H9 (cell line): ENCODE data around the gene TSPAN5. TPM values are rescaled to one million over a fixed set of nuclear protein-coding genes. Genes with fewer than 3 reads are reported as not detected.

Experiments used
- DNase-seq: peaks from one replicate; pipeline ENCODE4 v3.0.0-alpha.2; 2017
- H2AFZ ChIP-seq: one replicate; pipeline ENCODE4 v1.6.1; 2013; ENCODE audit warnings: mild to moderate bottlenecking, low read length, control low read depth, moderate library complexity
- H2AK5ac ChIP-seq: 2 replicates; pipeline ENCODE4 v1.6.1; 2013; ENCODE audit warnings: low read length, control low read depth, mixed read lengths; ENCODE audit not compliant: insufficient read length
- H2BK120ac ChIP-seq: one replicate; pipeline ENCODE4 v1.6.1; 2013; ENCODE audit warnings: low read depth, mild to moderate bottlenecking, low read length, control low read depth, inconsistent platforms; ENCODE audit not compliant: poor library complexity, severe bottlenecking
- H2BK12ac ChIP-seq: 2 replicates; pipeline ENCODE4 v1.6.1; 2013; ENCODE audit warnings: low read length, control low read depth, mixed read lengths, low read depth; ENCODE audit not compliant: insufficient read length
- H2BK15ac ChIP-seq: 2 replicates; pipeline ENCODE4 v1.6.1; 2013; ENCODE audit warnings: low read depth, low read length, control low read depth
- H2BK20ac ChIP-seq: one replicate; pipeline ENCODE4 v1.6.1; 2013; ENCODE audit warnings: low read depth, mild to moderate bottlenecking, low read length, control low read depth, inconsistent platforms; ENCODE audit not compliant: poor library complexity, severe bottlenecking
- H2BK5ac ChIP-seq: 2 replicates; pipeline ENCODE4 v1.6.1; 2013; ENCODE audit warnings: low read length, control low read depth, mixed read lengths; ENCODE audit not compliant: insufficient read length
- H3K14ac ChIP-seq: 2 replicates; pipeline ENCODE4 v1.6.1; 2013; ENCODE audit warnings: low read length, control low read depth; ENCODE audit not compliant: insufficient read depth
- H3K18ac ChIP-seq: 2 replicates; pipeline ENCODE4 v1.6.1; 2013; ENCODE audit warnings: low read depth, mild to moderate bottlenecking, mixed read lengths, low read length, control low read depth; ENCODE audit not compliant: insufficient read length
- H3K23ac ChIP-seq: 2 replicates; pipeline ENCODE4 v1.6.1; 2013; ENCODE audit warnings: low read length, control low read depth, mixed read lengths, low read depth; ENCODE audit not compliant: insufficient read length
- H3K23me2 ChIP-seq: 2 replicates; pipeline ENCODE4 v1.6.1; 2013; ENCODE audit warnings: low read depth, mild to moderate bottlenecking, mixed read lengths, low read length, control low read depth; ENCODE audit not compliant: insufficient read length, poor library complexity, severe bottlenecking
- H3K27ac ChIP-seq: 2 replicates; pipeline ENCODE4 v1.5.1; 2013; ENCODE audit warnings: low read length, control low read depth, mixed read lengths, low read depth; ENCODE audit not compliant: insufficient read length
- H3K27me3 ChIP-seq: 2 replicates; pipeline ENCODE4 v1.6.1; 2013; ENCODE audit warnings: low read length, control low read depth, inconsistent platforms; ENCODE audit not compliant: insufficient read depth
- H3K4ac ChIP-seq: 2 replicates; pipeline ENCODE4 v1.6.1; 2013; ENCODE audit warnings: low read depth, mild to moderate bottlenecking, control low read depth, inconsistent platforms, low read length, moderate library complexity
- H3K4me1 ChIP-seq: 2 replicates; pipeline ENCODE4 v1.6.1; 2013; ENCODE audit warnings: low read length, control low read depth, inconsistent platforms; ENCODE audit not compliant: insufficient read depth
- H3K4me2 ChIP-seq: 2 replicates; pipeline ENCODE4 v1.6.1; 2013; ENCODE audit warnings: low read length, control low read depth, mixed read lengths; ENCODE audit not compliant: insufficient read length, insufficient read depth
- H3K56ac ChIP-seq: 2 replicates; pipeline ENCODE4 v1.6.1; 2013; ENCODE audit warnings: low read depth, mild to moderate bottlenecking, mixed read lengths, low read length, control low read depth; ENCODE audit not compliant: insufficient read length
- H3K79me1 ChIP-seq: 2 replicates; pipeline ENCODE4 v1.6.1; 2013; ENCODE audit warnings: low read depth, mild to moderate bottlenecking, moderate library complexity, low read length, control low read depth, inconsistent platforms; ENCODE audit not compliant: insufficient read depth, poor library complexity, severe bottlenecking
- H3K79me2 ChIP-seq: 2 replicates; pipeline ENCODE4 v1.6.1; 2013; ENCODE audit warnings: low read length, control low read depth, inconsistent platforms; ENCODE audit not compliant: insufficient read depth
- H3K9ac ChIP-seq: 2 replicates; pipeline ENCODE4 v1.6.1; 2013; ENCODE audit warnings: low read length, control low read depth, mixed read lengths; ENCODE audit not compliant: insufficient read length; ENCODE audit errors: extremely low read depth
- H3K9me3 ChIP-seq: one replicate; pipeline ENCODE4 v1.6.1; 2013; ENCODE audit warnings: low read depth, low read length, inconsistent platforms; ENCODE audit not compliant: control insufficient read depth
- H3T11ph ChIP-seq: one replicate; pipeline ENCODE4 v1.6.1; 2013; ENCODE audit warnings: mild to moderate bottlenecking, low read length, control low read depth, inconsistent platforms
- H4K20me1 ChIP-seq: one replicate; pipeline ENCODE4 v1.6.1; 2013; ENCODE audit not compliant: control insufficient read depth, insufficient read length, insufficient read depth
- H4K5ac ChIP-seq: 2 replicates; pipeline ENCODE4 v1.6.1; 2013; ENCODE audit warnings: low read depth, mild to moderate bottlenecking, mixed read lengths, low read length, control low read depth; ENCODE audit not compliant: insufficient read length
- H4K8ac ChIP-seq: replicated peaks from 2 replicates; pipeline ENCODE4 v1.6.1; 2013; ENCODE audit warnings: low read length, control low read depth, mixed read lengths, low read depth; ENCODE audit not compliant: insufficient read length
- H4K91ac ChIP-seq: 2 replicates; pipeline ENCODE4 v1.6.1; 2013; ENCODE audit warnings: low read depth, mild to moderate bottlenecking, moderate library complexity, mixed read lengths, low read length, control low read depth; ENCODE audit not compliant: insufficient read length
- H3K27ac Mint-ChIP-seq, 3 experiments: 2 replicates in 2 of 3; 3 replicates in 1 of 3; pipeline ENCODE4 v1.8.0; 2020 to 2021; ENCODE audit warnings: mixed read lengths in 3 of 3, mild to moderate bottlenecking in 1 of 3, moderate library complexity in 1 of 3
- H3K27me3 Mint-ChIP-seq: 2 replicates; pipeline ENCODE4 v1.8.0; 2021; ENCODE audit warnings: low read depth, mild to moderate bottlenecking, moderate library complexity, mixed read lengths
- H3K36me3 Mint-ChIP-seq, 3 experiments: 2 replicates in 2 of 3; 3 replicates in 1 of 3; pipeline ENCODE4 v1.8.0; 2020 to 2021; ENCODE audit warnings: low read depth in 3 of 3, mixed read lengths in 3 of 3; ENCODE audit not compliant: insufficient read depth in 1 of 3
- H3K4me1 Mint-ChIP-seq, 2 experiments: 2 replicates each; pipeline ENCODE4 v1.8.0; 2020; ENCODE audit warnings: mixed read lengths in 2 of 2
- H3K4me3 Mint-ChIP-seq, 2 experiments: 2 replicates in 1 of 2; 3 replicates in 1 of 2; pipeline ENCODE4 v1.8.0; 2020 to 2021; ENCODE audit warnings: mild to moderate bottlenecking in 2 of 2, mixed read lengths in 2 of 2, moderate library complexity in 1 of 2
- H3K9me3 Mint-ChIP-seq, 2 experiments: 2 replicates in 1 of 2; 3 replicates in 1 of 2; pipeline ENCODE4 v1.8.0; 2020; ENCODE audit warnings: mild to moderate bottlenecking in 2 of 2, mixed read lengths in 2 of 2, moderate library complexity in 1 of 2
- WGBS: extraction: QIAGEN DNeasy Blood & Tissue Kit; methylation state at CpG from one replicate; pipeline ENCODE4 v1.1.7; 2013; ENCODE audit warnings: missing lambda C conversion rate, low lambda C conversion rate, mixed read lengths; ENCODE audit not compliant: insufficient read length; ENCODE audit errors: extremely low coverage; 5-methylcytosine and 5-hydroxymethylcytosine counted together
- total RNA-seq: library from RNA; stranded (reverse); gene quantifications from 2 replicates; pipeline ENCODE4 v1.2.1, GENCODE V29; 2021
- TF ChIP-seq, protein P1 (sequence below): fragments of 200-600 bp; sonication (generic); conservative IDR thresholded peaks from 3 replicates; pipeline ENCODE4 v1.8.0; 2021; ENCODE audit warnings: antibody characterized with exemption, mild to moderate bottlenecking

The TSPAN5 gene
- total RNA-seq, 1 experiment from 2014 or later = 7.0 TPM

DNA sequence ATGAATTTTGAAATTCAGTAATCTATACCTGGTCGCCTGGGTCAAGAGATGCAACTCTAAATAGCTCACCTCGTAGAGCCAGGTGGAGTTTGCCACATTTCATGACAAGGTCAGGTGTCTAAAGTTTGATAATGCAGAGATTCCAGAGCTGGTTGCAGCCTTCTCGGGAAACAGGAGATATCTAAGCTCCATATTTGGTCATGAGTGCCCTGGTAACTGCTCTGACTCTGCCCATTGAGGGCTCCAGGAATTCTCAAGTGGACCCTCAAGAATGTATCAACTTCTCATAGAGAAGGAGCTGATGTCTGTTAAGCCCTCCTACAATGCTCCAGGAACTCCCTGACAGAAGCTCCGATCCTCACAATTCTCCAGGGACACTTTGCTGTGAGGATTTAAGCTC lies 33.2 kb upstream of the TSPAN5 start:
- H3K79me2 ChIP-seq = no peaks in the 10 kb centered on the region
- no CpG with 5 or more reads among the region's 4 CpGs for WGBS
- no peak overlapping the region for H3K27ac ChIP-seq
- no peaks in the 10 kb centered on the region for H4K20me1 ChIP-seq
- Mint-ChIP-seq H3K36me3 (no peaks in the 10 kb centered on the region; a peak in 1 of 7 replicates), H3K27ac (no peak overlapping the region), H3K9me3 (peaks cover 0 to 2% of the 10 kb centered on the region in 2 experiments; a peak in 3 of 5 replicates), H3K4me1 (peaks cover 0 to 4% of the 10 kb centered on the region in 2 experiments; a peak in 1 of 4 replicates), H3K27me3 (peaks cover 2% of the 10 kb centered on the region; the same call in 1 of the 2 replicates), H3K4me3 (no peak overlapping the region)
- H4K91ac ChIP-seq = no peak overlapping the region
- no peak overlapping the region for H2BK20ac ChIP-seq
- no peaks in the 10 kb centered on the region for H3K27me3 ChIP-seq
- no peak overlapping the region for H3K9ac ChIP-seq
- H2BK12ac ChIP-seq = no peak overlapping the region
- TF ChIP-seq, protein P1, sequence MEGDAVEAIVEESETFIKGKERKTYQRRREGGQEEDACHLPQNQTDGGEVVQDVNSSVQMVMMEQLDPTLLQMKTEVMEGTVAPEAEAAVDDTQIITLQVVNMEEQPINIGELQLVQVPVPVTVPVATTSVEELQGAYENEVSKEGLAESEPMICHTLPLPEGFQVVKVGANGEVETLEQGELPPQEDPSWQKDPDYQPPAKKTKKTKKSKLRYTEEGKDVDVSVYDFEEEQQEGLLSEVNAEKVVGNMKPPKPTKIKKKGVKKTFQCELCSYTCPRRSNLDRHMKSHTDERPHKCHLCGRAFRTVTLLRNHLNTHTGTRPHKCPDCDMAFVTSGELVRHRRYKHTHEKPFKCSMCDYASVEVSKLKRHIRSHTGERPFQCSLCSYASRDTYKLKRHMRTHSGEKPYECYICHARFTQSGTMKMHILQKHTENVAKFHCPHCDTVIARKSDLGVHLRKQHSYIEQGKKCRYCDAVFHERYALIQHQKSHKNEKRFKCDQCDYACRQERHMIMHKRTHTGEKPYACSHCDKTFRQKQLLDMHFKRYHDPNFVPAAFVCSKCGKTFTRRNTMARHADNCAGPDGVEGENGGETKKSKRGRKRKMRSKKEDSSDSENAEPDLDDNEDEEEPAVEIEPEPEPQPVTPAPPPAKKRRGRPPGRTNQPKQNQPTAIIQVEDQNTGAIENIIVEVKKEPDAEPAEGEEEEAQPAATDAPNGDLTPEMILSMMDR = no peak
- H2AFZ ChIP-seq = no peak overlapping the region
- no peak overlapping the region for H3K23ac ChIP-seq
- H3K9me3 ChIP-seq = no peaks in the 10 kb centered on the region
- H3T11ph ChIP-seq = no peak overlapping the region
- no peak overlapping the region for H4K8ac ChIP-seq
- no peaks in the 10 kb centered on the region for H3K79me1 ChIP-seq
- no peak overlapping the region for H3K4ac ChIP-seq
- no peak overlapping the region for H3K56ac ChIP-seq
- H2BK15ac ChIP-seq = no peak overlapping the region
- no peak overlapping the region for H2AK5ac ChIP-seq
- H4K5ac ChIP-seq = no peak overlapping the region
- H2BK120ac ChIP-seq = no peak overlapping the region
- H3K14ac ChIP-seq = no peak overlapping the region
- no peak overlapping the region for H3K4me2 ChIP-seq
- DNase-seq = no peak
- H3K23me2 ChIP-seq = no peaks in the 10 kb centered on the region
- no peak overlapping the region for H3K18ac ChIP-seq
- H3K4me1 ChIP-seq = no peaks in the 10 kb centered on the region
- no peak overlapping the region for H2BK5ac ChIP-seq
